B cell (primary cell): ENCODE measurements around the gene SLC35B3. TPM values are rescaled to one million over a fixed set of nuclear protein-coding genes. Genes with fewer than 3 reads are reported as not detected.

Source experiments
- ATAC-seq: fragments of 200-7000 bp; cut with Tn5 transposase; one replicate; pipeline ENCODE4 v1.10.0; 2021; ENCODE audit warnings: low read depth, mild to moderate bottlenecking, moderate number of reproducible peaks, moderate library complexity
- CTCF ChIA-PET: fragments of 350-600 bp; sonication (Branson Sonifier 250); formaldehyde crosslinking; loops from one replicate; lab custom pipeline; 2021; ENCODE audit warnings: antibody characterized with exemption, inconsistent platforms; lab: Charles Lee
- POLR2A ChIA-PET: fragments of 350-600 bp; sonication (Branson Sonifier 250); formaldehyde crosslinking; loops from one replicate; lab custom pipeline; 2021; ENCODE audit warnings: antibody characterized with exemption; lab: Charles Lee
- DNase-seq: peaks from one replicate; pipeline ENCODE4 v3.0.0; 2013
- H2AFZ ChIP-seq: 2 replicates; pipeline ENCODE4 v1.6.1; 2012; ENCODE audit warnings: mild to moderate bottlenecking, low read depth, low read length; ENCODE audit not compliant: insufficient read depth, poor library complexity, severe bottlenecking
- H3K27ac ChIP-seq, 2 donors: 1 replicate in 1 of 2; 2 replicates in 1 of 2; pipeline ENCODE4 v1.5.1; 2012 to 2013; ENCODE audit warnings: low read length in 2 of 2, mild to moderate bottlenecking in 2 of 2, moderate library complexity in 1 of 2
- H3K27me3 ChIP-seq, 4 experiments: fragments of 200-600 bp in 1 of 4; sonication (generic) in 1 of 4; replicated peaks in 1 of 4; 1 replicate in 2 of 4; 2 replicates in 2 of 4; pipeline versions ENCODE4 v1.6.1 to v1.7.0; 2013 to 2016; ENCODE audit warnings: low read length in 3 of 4, mild to moderate bottlenecking in 2 of 4, mixed read lengths in 1 of 4, moderate library complexity in 1 of 4; ENCODE audit not compliant: insufficient read depth in 4 of 4, control insufficient read depth in 3 of 4; ENCODE audit errors: control extremely low read depth in 1 of 4
- H3K36me3 ChIP-seq, 2 experiments: replicated peaks in 1 of 2; 1 replicate in 1 of 2; 2 replicates in 1 of 2; pipeline versions ENCODE4 v1.6.1 to v1.7.1; 2013; ENCODE audit warnings: low read length in 1 of 2; ENCODE audit not compliant: insufficient read depth in 2 of 2, control insufficient read depth in 1 of 2; ENCODE audit errors: control extremely low read depth in 1 of 2, extremely low read depth in 1 of 2
- H3K4me1 ChIP-seq, 2 donors: fragments of 200-600 bp in 1 of 2; sonication (generic) in 1 of 2; 1 replicate in 1 of 2; 2 replicates in 1 of 2; pipeline versions ENCODE4 v1.5.1 to v1.6.1; 2013 to 2017; ENCODE audit warnings: low read length in 2 of 2; ENCODE audit not compliant: control insufficient read depth in 2 of 2, insufficient read depth in 2 of 2
- H3K4me2 ChIP-seq: replicated peaks from 2 replicates; pipeline ENCODE3; 2012; ENCODE audit warnings: mild to moderate bottlenecking, low read depth, low read length; ENCODE audit not compliant: poor library complexity, severe bottlenecking
- H3K4me3 ChIP-seq, 5 experiments: fragments of 200-600 bp in 1 of 5; sonication (generic) in 1 of 5; 1 replicate in 3 of 5; 2 replicates in 2 of 5; pipeline versions ENCODE4 v1.5.1 to v1.7.0; 2011 to 2016; ENCODE audit warnings: low read length in 4 of 5, mild to moderate bottlenecking in 4 of 5, low read depth in 2 of 5, control low read depth in 1 of 5, moderate library complexity in 1 of 5; ENCODE audit not compliant: insufficient read depth in 1 of 5; ENCODE audit errors: control extremely low read depth in 1 of 5, extremely low read depth in 1 of 5
- H3K79me2 ChIP-seq: fragments of 200-600 bp; sonication (generic); one replicate; pipeline ENCODE4 v1.6.0; 2016; ENCODE audit warnings: low read length; ENCODE audit not compliant: control insufficient read depth, insufficient read depth
- H3K9ac ChIP-seq: fragments of 200-600 bp; sonication (generic); 2 replicates; pipeline ENCODE4 v1.6.1; 2017; ENCODE audit warnings: mild to moderate bottlenecking, low read length, moderate library complexity
- H3K9me3 ChIP-seq, 3 donors: one replicate each; pipeline versions ENCODE4 v1.6.1 to v1.7.1; 2013; ENCODE audit warnings: low read length in 2 of 3; ENCODE audit not compliant: control insufficient read depth in 2 of 3, insufficient read depth in 1 of 3; ENCODE audit errors: control extremely low read depth in 1 of 3
- H4K20me1 ChIP-seq: 2 replicates; pipeline ENCODE4 v1.6.0; 2012; ENCODE audit warnings: mild to moderate bottlenecking, low read length; ENCODE audit not compliant: insufficient read depth, control insufficient read depth, poor library complexity, severe bottlenecking
- H3K27ac Mint-ChIP-seq: one replicate; pipeline ENCODE4 v1.8.0; 2021; ENCODE audit warnings: mixed read lengths
- H3K27me3 Mint-ChIP-seq: one replicate; pipeline ENCODE4 v1.8.0; 2021; ENCODE audit warnings: mixed read lengths
- H3K4me1 Mint-ChIP-seq: one replicate; pipeline ENCODE4 v1.8.0; 2021; ENCODE audit warnings: mixed read lengths
- H3K4me3 Mint-ChIP-seq: one replicate; pipeline ENCODE4 v1.8.0; 2021; ENCODE audit warnings: mixed read lengths
- H3K9me3 Mint-ChIP-seq: one replicate; pipeline ENCODE4 v1.8.0; 2022; ENCODE audit warnings: mixed read lengths; ENCODE audit not compliant: insufficient read depth
- CTCF ChIP-seq: fragments of 200-600 bp; IDR thresholded peaks from one replicate; pipeline ENCODE4 v1.8.0; 2022; ENCODE audit warnings: antibody characterized with exemption, mild to moderate bottlenecking
- EZH2 ChIP-seq: IDR thresholded peaks from 2 replicates; pipeline ENCODE4 v1.6.1; 2012; ENCODE audit warnings: borderline replicate concordance, low read depth, mild to moderate bottlenecking, moderate library complexity, low read length; ENCODE audit not compliant: insufficient read depth, poor library complexity, severe bottlenecking
- WGBS: methylation state at CpG from one replicate; pipeline ENCODE4 v1.1.5; 2013; ENCODE audit warnings: missing lambda C conversion rate; ENCODE audit not compliant: insufficient coverage; 5-methylcytosine and 5-hydroxymethylcytosine counted together
- intact Hi-C: fragments of 100-400 bp; cut with micrococcal nuclease; formaldehyde crosslinking; loops from one replicate; pipeline ENCODE4 v1.10.0; 2022
- polyA plus RNA-seq: library from polyadenylated mRNA; depleted of rRNA; stranded (reverse); fragments of >200 nt; gene quantifications from 2 replicates; pipeline ENCODE4 v1.2.3, GENCODE V29; 2012
- total RNA-seq, 2 donors: library from RNA; stranded (reverse); fragments of 120-200 nt in 1 of 2; gene quantifications; 1 replicate in 1 of 2; 2 replicates in 1 of 2; pipeline versions ENCODE4 v1.2.3 to v1.2.4, GENCODE V29; 2013 to 2022

SLC35B3 gene
- total and polyA plus RNA-seq, 2 donors (not counting 1 experiment from before 2014, with no cell fraction given): 9.5 to 17.1 TPM

- Histone ChIP-seq H3K4me3 (no peak overlapping the region), H3K9ac (no peak overlapping the region), H3K36me3 (no peaks in the 10 kb centered on the region), H3K79me2 (no peaks in the 10 kb centered on the region), H3K27ac (no peak overlapping the region), H4K20me1 (no peaks in the 10 kb centered on the region), H3K9me3 (no peaks in the 10 kb centered on the region), H3K4me1 (no peaks in the 10 kb centered on the region), H3K4me2 (no peak overlapping the region), H3K27me3 (no peaks in the 10 kb centered on the region), H2AFZ (no peak overlapping the region)
- H3K27ac Mint-ChIP-seq: no peak overlapping the region
- no peak for ATAC-seq
- 96% methylated on average over 3 of the region's 4 CpGs for WGBS
- no peak for TF ChIP-seq CTCF
- no peak for TF ChIP-seq EZH2
- H3K27me3 Mint-ChIP-seq: peaks cover 7% of the 10 kb centered on the region
- CTCF ChIA-PET: no interaction called here
- H3K9me3 Mint-ChIP-seq: no peaks in the 10 kb centered on the region
- intact Hi-C loops: no loop called here
- peaks cover 4% of the 10 kb centered on the region for H3K4me1 Mint-ChIP-seq
- POLR2A ChIA-PET: no interaction called here
- H3K4me3 Mint-ChIP-seq: no peak overlapping the region
- no peak for DNase-seq
Measured at GRCh38 chr6:8389036-8389818, 46.1 kb downstream of the SLC35B3 start.

GRCh38 chr6:8387942-8388437 lies 47.4 kb downstream of the SLC35B3 start:
- no peak for TF ChIP-seq EZH2
- TF ChIP-seq CTCF: no peak
- CTCF ChIA-PET: no interaction called here
- Mint-ChIP-seq H3K4me3 (no peak overlapping the region), H3K27ac (no peak overlapping the region), H3K27me3 (peaks cover 7% of the 10 kb centered on the region), H3K4me1 (peaks cover 4% of the 10 kb centered on the region), H3K9me3 (no peaks in the 10 kb centered on the region)
- no peak overlapping the region for H3K27ac ChIP-seq
- H3K4me3 ChIP-seq: no peak overlapping the region
- H3K27me3 ChIP-seq: no peaks in the 10 kb centered on the region
- no peak overlapping the region for H2AFZ ChIP-seq
- no peaks in the 10 kb centered on the region for H3K9me3 ChIP-seq
- ATAC-seq (no peak), DNase-seq (no peak)
- intact Hi-C loops: no loop called here
- no peaks in the 10 kb centered on the region for H4K20me1 ChIP-seq
- H3K9ac ChIP-seq: no peak overlapping the region
- no peaks in the 10 kb centered on the region for H3K36me3 ChIP-seq
- H3K4me1 ChIP-seq: no peaks in the 10 kb centered on the region
- H3K4me2 ChIP-seq: no peak overlapping the region
- POLR2A ChIA-PET: no interaction called here
- WGBS: 94% methylated on average over 7 of the region's 11 CpGs
- no peaks in the 10 kb centered on the region for H3K79me2 ChIP-seq
